HEK293 (cell line): ENCODE results near the gene HUWE1.

Experiments used
- CTCF ChIA-PET: fragments of 350-600 bp; formaldehyde crosslinking; extraction: SDS; loops from one replicate; lab custom pipeline; 2021; ENCODE audit warnings: antibody characterized with exemption; lab: Yijun Ruan, JAX
- POLR2A ChIA-PET: fragments of 300-600 bp; formaldehyde crosslinking; extraction: SDS; loops from one replicate; lab custom pipeline; 2020; ENCODE audit warnings: antibody characterized with exemption, inconsistent platforms; lab: Yijun Ruan, JAX
- H3K27ac ChIP-seq: fragments of 200-500 bp; sonication (Bioruptor generic); 2 replicates; pipeline ENCODE4 v1.5.1; 2014; ENCODE audit warnings: low read depth, low read length, control low read depth, inconsistent platforms; ENCODE audit errors: extremely low read depth
- H3K36me3 ChIP-seq, 2 experiments: fragments of 200-500 bp in 1 of 2; sonication (Bioruptor generic) in 1 of 2; 1 replicate in 1 of 2; 2 replicates in 1 of 2; pipeline ENCODE4 v1.5.1; 2014 to 2017; ENCODE audit warnings: inconsistent platforms in 2 of 2, low read length in 2 of 2; ENCODE audit not compliant: control insufficient read depth in 2 of 2, insufficient read depth in 1 of 2
- H3K4me1 ChIP-seq: fragments of 200-500 bp; sonication (Bioruptor generic); 2 replicates; pipeline ENCODE4 v1.5.1; 2014; ENCODE audit warnings: mild to moderate bottlenecking, low read length, inconsistent platforms; ENCODE audit not compliant: control insufficient read depth, insufficient read depth
- H3K4me3 ChIP-seq: 2 replicates; pipeline ENCODE4 v1.5.1; 2011; ENCODE audit warnings: low read depth, mild to moderate bottlenecking, control low read depth, low read length, moderate library complexity
- H3K9me3 ChIP-seq: fragments of 200-500 bp; sonication (Bioruptor generic); 2 replicates; pipeline ENCODE4 v1.5.1; 2014; ENCODE audit warnings: low read depth, low read length, inconsistent platforms; ENCODE audit not compliant: control insufficient read depth, insufficient read depth
- CTCF ChIP-seq: fragments of 450-650 bp; formaldehyde crosslinking; IDR thresholded peaks from 2 replicates; pipeline ENCODE4 v1.5.1; 2016; ENCODE audit warnings: missing biosample characterization, missing genetic modification characterization
- MYNN ChIP-seq: fragments of 450-650 bp; formaldehyde crosslinking; IDR thresholded peaks from 2 replicates; pipeline ENCODE4 v1.5.1; 2016; ENCODE audit warnings: missing biosample characterization, missing genetic modification characterization, borderline replicate concordance
- MZF1 ChIP-seq: fragments of 450-650 bp; formaldehyde crosslinking; IDR thresholded peaks from 2 replicates; pipeline ENCODE4 v1.5.1; 2017; ENCODE audit warnings: missing biosample characterization, missing genetic modification characterization, borderline replicate concordance
- OSR2 ChIP-seq: fragments of 450-650 bp; formaldehyde crosslinking; IDR thresholded peaks from 2 replicates; pipeline ENCODE4 v1.5.1; 2016; ENCODE audit warnings: missing biosample characterization, missing genetic modification characterization
- PRDM10 ChIP-seq: fragments of 450-650 bp; formaldehyde crosslinking; IDR thresholded peaks from 2 replicates; pipeline ENCODE4 v1.5.1; 2016; ENCODE audit warnings: missing biosample characterization, missing genetic modification characterization
- SP2 ChIP-seq: fragments of 450-650 bp; formaldehyde crosslinking; IDR thresholded peaks from 2 replicates; pipeline ENCODE4 v1.5.1; 2016; ENCODE audit warnings: missing biosample characterization, missing genetic modification characterization
- SP3 ChIP-seq: fragments of 450-650 bp; formaldehyde crosslinking; IDR thresholded peaks from 2 replicates; pipeline ENCODE4 v1.5.1; 2016; ENCODE audit warnings: missing biosample characterization, missing genetic modification characterization
- SP7 ChIP-seq: fragments of 450-650 bp; formaldehyde crosslinking; IDR thresholded peaks from 2 replicates; pipeline ENCODE4 v1.5.1; 2016; ENCODE audit warnings: missing biosample characterization, missing genetic modification characterization
- ZBTB21 ChIP-seq: fragments of 450-650 bp; formaldehyde crosslinking; IDR thresholded peaks from 2 replicates; pipeline ENCODE4 v1.5.1; 2017; ENCODE audit warnings: missing biosample characterization, missing genetic modification characterization
- ZBTB48 ChIP-seq: fragments of 450-650 bp; formaldehyde crosslinking; IDR thresholded peaks from 2 replicates; pipeline ENCODE4 v1.5.1; 2016; ENCODE audit warnings: missing biosample characterization, missing genetic modification characterization
- ZBTB8A ChIP-seq: fragments of 450-650 bp; formaldehyde crosslinking; IDR thresholded peaks from 2 replicates; pipeline ENCODE4 v1.5.1; 2016; ENCODE audit warnings: missing biosample characterization, missing genetic modification characterization
- ZFP69B ChIP-seq: fragments of 450-650 bp; formaldehyde crosslinking; IDR thresholded peaks from 2 replicates; pipeline ENCODE4 v1.5.1; 2016; ENCODE audit warnings: missing biosample characterization, missing genetic modification characterization
- ZNF138 ChIP-seq: fragments of 450-650 bp; formaldehyde crosslinking; IDR thresholded peaks from 2 replicates; pipeline ENCODE4 v1.5.1; 2016; ENCODE audit warnings: missing biosample characterization, missing genetic modification characterization, borderline replicate concordance
- ZNF140 ChIP-seq: fragments of 450-650 bp; formaldehyde crosslinking; IDR thresholded peaks from 2 replicates; pipeline ENCODE4 v1.5.1; 2016; ENCODE audit warnings: missing biosample characterization, missing genetic modification characterization
- ZNF155 ChIP-seq: fragments of 450-650 bp; formaldehyde crosslinking; IDR thresholded peaks from 2 replicates; pipeline ENCODE4 v1.5.1; 2016; ENCODE audit warnings: missing biosample characterization, missing genetic modification characterization
- ZNF184 ChIP-seq: fragments of 450-650 bp; IDR thresholded peaks from 2 replicates; pipeline ENCODE4 v1.5.1; 2018; ENCODE audit warnings: missing biosample characterization, mild to moderate bottlenecking, missing genetic modification characterization
- ZNF202 ChIP-seq: fragments of 450-650 bp; formaldehyde crosslinking; IDR thresholded peaks from 2 replicates; pipeline ENCODE4 v1.5.1; 2016; ENCODE audit warnings: missing biosample characterization, missing genetic modification characterization, borderline replicate concordance
- ZNF266 ChIP-seq: fragments of 450-650 bp; formaldehyde crosslinking; IDR thresholded peaks from 2 replicates; pipeline ENCODE4 v1.5.1; 2016; ENCODE audit warnings: missing biosample characterization, missing genetic modification characterization, low read depth
- ZNF341 ChIP-seq: fragments of 450-650 bp; formaldehyde crosslinking; IDR thresholded peaks from 2 replicates; pipeline ENCODE4; 2016; ENCODE audit warnings: low read depth, missing biosample characterization, missing genetic modification characterization
- ZNF366 ChIP-seq: fragments of 450-650 bp; formaldehyde crosslinking; conservative IDR thresholded peaks from 2 replicates; pipeline ENCODE4 v1.5.1; 2016; ENCODE audit warnings: missing biosample characterization, missing genetic modification characterization
- ZNF391 ChIP-seq: fragments of 450-650 bp; formaldehyde crosslinking; IDR thresholded peaks from 2 replicates; pipeline ENCODE4 v1.5.1; 2016; ENCODE audit warnings: low read depth, missing biosample characterization, missing genetic modification characterization, borderline replicate concordance
- ZNF600 ChIP-seq: fragments of 450-650 bp; formaldehyde crosslinking; IDR thresholded peaks from 2 replicates; pipeline ENCODE4 v1.5.1; 2016; ENCODE audit warnings: missing biosample characterization, missing genetic modification characterization
- ZNF624 ChIP-seq: fragments of 450-650 bp; formaldehyde crosslinking; IDR thresholded peaks from 2 replicates; pipeline ENCODE4 v1.5.1; 2017; ENCODE audit warnings: missing biosample characterization, missing genetic modification characterization
- ZNF677 ChIP-seq: fragments of 450-650 bp; IDR thresholded peaks from 2 replicates; pipeline ENCODE4 v1.5.0; 2018; ENCODE audit warnings: missing biosample characterization, mild to moderate bottlenecking, missing genetic modification characterization, moderate library complexity
- ZNF791 ChIP-seq: fragments of 450-650 bp; formaldehyde crosslinking; IDR thresholded peaks from 2 replicates; pipeline ENCODE4 v1.5.1; 2016; ENCODE audit warnings: missing biosample characterization, missing genetic modification characterization
- ZNF843 ChIP-seq: fragments of 450-650 bp; formaldehyde crosslinking; IDR thresholded peaks from 2 replicates; pipeline ENCODE4 v1.5.1; 2016; ENCODE audit warnings: missing biosample characterization, missing genetic modification characterization
- TF ChIP-seq, protein P1 (sequence below): fragments of 450-650 bp; formaldehyde crosslinking; IDR thresholded peaks from 2 replicates; pipeline ENCODE4 v1.5.1; 2016; ENCODE audit warnings: missing biosample characterization, missing genetic modification characterization

The HUWE1 gene

GRCh38 chrX:53684415-53685192, 1.9 kb downstream of the HUWE1 start (continued):
- peak; percentile 87 for TF ChIP-seq PRDM10 (tag by site-specific recombination)
- TF ChIP-seq MYNN (tag by site-specific recombination): peak; percentile 76; the same call in 1 of the 2 replicates
- TF ChIP-seq OSR2 (tag by site-specific recombination): peak; percentile 30; the same call in 1 of the 2 replicates
- TF ChIP-seq ZNF624 (tag by site-specific recombination): no peak
- no peak for TF ChIP-seq ZNF843 (tag by site-specific recombination)
- TF ChIP-seq, protein P1, sequence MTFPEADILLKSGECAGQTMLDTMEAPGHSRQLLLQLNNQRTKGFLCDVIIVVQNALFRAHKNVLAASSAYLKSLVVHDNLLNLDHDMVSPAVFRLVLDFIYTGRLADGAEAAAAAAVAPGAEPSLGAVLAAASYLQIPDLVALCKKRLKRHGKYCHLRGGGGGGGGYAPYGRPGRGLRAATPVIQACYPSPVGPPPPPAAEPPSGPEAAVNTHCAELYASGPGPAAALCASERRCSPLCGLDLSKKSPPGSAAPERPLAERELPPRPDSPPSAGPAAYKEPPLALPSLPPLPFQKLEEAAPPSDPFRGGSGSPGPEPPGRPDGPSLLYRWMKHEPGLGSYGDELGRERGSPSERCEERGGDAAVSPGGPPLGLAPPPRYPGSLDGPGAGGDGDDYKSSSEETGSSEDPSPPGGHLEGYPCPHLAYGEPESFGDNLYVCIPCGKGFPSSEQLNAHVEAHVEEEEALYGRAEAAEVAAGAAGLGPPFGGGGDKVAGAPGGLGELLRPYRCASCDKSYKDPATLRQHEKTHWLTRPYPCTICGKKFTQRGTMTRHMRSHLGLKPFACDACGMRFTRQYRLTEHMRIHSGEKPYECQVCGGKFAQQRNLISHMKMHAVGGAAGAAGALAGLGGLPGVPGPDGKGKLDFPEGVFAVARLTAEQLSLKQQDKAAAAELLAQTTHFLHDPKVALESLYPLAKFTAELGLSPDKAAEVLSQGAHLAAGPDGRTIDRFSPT (tag by site-specific recombination): no peak
- TF ChIP-seq ZNF600 (tag by site-specific recombination): peak; percentile 74
- no peak for TF ChIP-seq ZNF184 (tag by site-specific recombination)
- no peak for TF ChIP-seq ZNF140
- TF ChIP-seq ZNF202 (tag by site-specific recombination): no peak
- peak; percentile 15; the same call in 1 of the 2 replicates for TF ChIP-seq ZNF341 (tag by site-specific recombination)
- TF ChIP-seq SP3: 0 out of 2 replicates have a peak, but pooled peaks have one; percentile 11
- TF ChIP-seq MZF1: peak; percentile 74; the same call in 1 of the 2 replicates
- no peak for TF ChIP-seq ZNF366

- Histone ChIP-seq H3K4me1 (no peaks in the 10 kb centered on the region), H3K27ac (peak overlapping the region; percentile 85), H3K9me3 (no peaks in the 10 kb centered on the region), H3K4me3 (peak overlapping the region; percentile 87), H3K36me3 (peaks cover 22 to 31% of the 10 kb centered on the region in 2 experiments)
- CTCF ChIA-PET: interaction anchor here (0.5 to 1.3 kb wide), 6 partner anchors 142 to 1582 kb away, joined by 3 to 4 read pairs (median 4); no protein-coding TSS in a partner anchor
- POLR2A ChIA-PET: interaction anchor here (0.6 to 1.8 kb wide), 20 partner anchors 8 to 956 kb away, joined by 3 to 8 read pairs (median 5); partner anchors contain the start of genes PHF8, RIBC1 and SMC1A
- TF ChIP-seq ZNF138 (tag by site-specific recombination): no peak
- TF ChIP-seq MYNN (tag by site-specific recombination): no peak
- TF ChIP-seq SP7: peak; percentile 51; the same call in 1 of the 2 replicates
- no peak for TF ChIP-seq ZNF266 (tag by site-specific recombination)
- no peak for TF ChIP-seq CTCF (tag by site-specific recombination)
- peak; percentile 89 for TF ChIP-seq ZFP69B (tag by site-specific recombination)
- TF ChIP-seq ZNF391 (tag by site-specific recombination): peak; percentile 31; the same call in 1 of the 2 replicates
- TF ChIP-seq SP2 (tag by site-specific recombination): peak; percentile 77
- peak; percentile 68; the same call in 1 of the 2 replicates for TF ChIP-seq ZBTB21 (tag by site-specific recombination)
- no peak for TF ChIP-seq ZNF791 (tag by site-specific recombination)
- no peak for TF ChIP-seq ZBTB48 (tag by site-specific recombination)
- no peak for TF ChIP-seq ZNF366
- TF ChIP-seq ZNF155 (tag by site-specific recombination): no peak
- TF ChIP-seq ZBTB8A (tag by site-specific recombination): peak; percentile 12; the same call in 1 of the 2 replicates
- TF ChIP-seq ZNF677 (tag by site-specific recombination): no peak
Measured at GRCh38 chrX:53683556-53684414, 2.7 kb downstream of the HUWE1 start.
